WERI-Rb-1 (cell line): Measurements from ENCODE around the gene ZDHHC9.

ENCODE experiments used
- DNase-seq: peaks from one replicate; pipeline ENCODE4 v3.0.0-alpha.2; 2020
- H3K27ac ChIP-seq: fragments of 250-450 bp; sonication (Bioruptor Pico); 2 replicates; pipeline ENCODE4 v1.5.1; 2020; ENCODE audit warnings: mild to moderate bottlenecking, moderate library complexity
- H3K27me3 ChIP-seq: fragments of 250-450 bp; sonication (Bioruptor Pico); 2 replicates; pipeline ENCODE4 v1.5.1; 2021; ENCODE audit warnings: mild to moderate bottlenecking, low read depth, moderate library complexity; ENCODE audit not compliant: insufficient read depth, severe bottlenecking
- H3K36me3 ChIP-seq: fragments of 250-450 bp; sonication (Bioruptor Pico); 2 replicates; pipeline ENCODE4 v1.5.1; 2020; ENCODE audit warnings: mild to moderate bottlenecking, moderate library complexity
- H3K4me3 ChIP-seq: 2 replicates; pipeline ENCODE4 v1.5.1; 2011; ENCODE audit warnings: low read depth, mild to moderate bottlenecking, control low read depth, low read length
- H3K9me3 ChIP-seq: fragments of 250-450 bp; sonication (Bioruptor Pico); 2 replicates; pipeline ENCODE4 v1.5.1; 2021; ENCODE audit warnings: mild to moderate bottlenecking, moderate library complexity; ENCODE audit not compliant: severe bottlenecking
- CTCF ChIP-seq: IDR thresholded peaks from 2 replicates; pipeline ENCODE4 v1.5.1; 2011; ENCODE audit warnings: low read depth, mild to moderate bottlenecking, control low read depth, inconsistent platforms, low read length

Gene ZDHHC9

GRCh38 chrX:129791961-129792570 lies 51.6 kb downstream of the ZDHHC9 start:
- Histone ChIP-seq H3K27me3 (no peaks in the 10 kb centered on the region), H3K27ac (no peak overlapping the region), H3K4me3 (no peak overlapping the region), H3K36me3 (no peaks in the 10 kb centered on the region), H3K9me3 (no peaks in the 10 kb centered on the region)
- TF ChIP-seq CTCF: no peak
- DNase-seq: no peak

- Histone ChIP-seq H3K27ac (no peak overlapping the region), H3K36me3 (no peaks in the 10 kb centered on the region), H3K9me3 (no peaks in the 10 kb centered on the region), H3K4me3 (no peak overlapping the region), H3K27me3 (no peaks in the 10 kb centered on the region)
- DNase-seq: no peak
- TF ChIP-seq CTCF: no peak
Observed at GRCh38 chrX:129791336-129791735, 52.4 kb downstream of the ZDHHC9 start.

GRCh38 chrX:129790808-129791207 lies 52.9 kb downstream of the ZDHHC9 start:
- DNase-seq: no peak
- no peak for TF ChIP-seq CTCF
- no peaks in the 10 kb centered on the region for H3K9me3 ChIP-seq
- H3K27me3 ChIP-seq: no peaks in the 10 kb centered on the region
- H3K4me3 ChIP-seq: no peak overlapping the region
- H3K27ac ChIP-seq: no peak overlapping the region
- no peaks in the 10 kb centered on the region for H3K36me3 ChIP-seq

- no peaks in the 10 kb centered on the region for H3K9me3 ChIP-seq
- H3K4me3 ChIP-seq: no peak overlapping the region
- H3K36me3 ChIP-seq: no peaks in the 10 kb centered on the region
- no peak for DNase-seq
- no peaks in the 10 kb centered on the region for H3K27me3 ChIP-seq
- H3K27ac ChIP-seq: no peak overlapping the region
- TF ChIP-seq CTCF: no peak
Observed at GRCh38 chrX:129790146-129790545, 53.5 kb downstream of the ZDHHC9 start.

- Histone ChIP-seq H3K9me3 (no peaks in the 10 kb centered on the region), H3K27me3 (no peaks in the 10 kb centered on the region), H3K4me3 (no peak overlapping the region), H3K36me3 (no peaks in the 10 kb centered on the region), H3K27ac (no peak overlapping the region)
- DNase-seq: no peak
- TF ChIP-seq CTCF: no peak
Observed at GRCh38 chrX:129788527-129788926, 55.2 kb downstream of the ZDHHC9 start.
